GM21717 (cell line): ENCODE data around the gene CSNK1A1.
A peak's percentile ranks its signal among the peaks of the same experiment; 100 is the strongest.
"Not testable (repeated sequence)": the region's sequence is repeated elsewhere in the genome, so short reads cannot be mapped to it uniquely, and the experiment has no call there.

Source experiments
- ATAC-seq: cut with Tn5 transposase; IDR thresholded peaks from one replicate; pipeline ENCODE4 v1.9.1; 2021; ENCODE audit warnings: mild to moderate bottlenecking, moderate library complexity; ENCODE audit not compliant: unreplicated experiment

CSNK1A1 gene

DNA sequence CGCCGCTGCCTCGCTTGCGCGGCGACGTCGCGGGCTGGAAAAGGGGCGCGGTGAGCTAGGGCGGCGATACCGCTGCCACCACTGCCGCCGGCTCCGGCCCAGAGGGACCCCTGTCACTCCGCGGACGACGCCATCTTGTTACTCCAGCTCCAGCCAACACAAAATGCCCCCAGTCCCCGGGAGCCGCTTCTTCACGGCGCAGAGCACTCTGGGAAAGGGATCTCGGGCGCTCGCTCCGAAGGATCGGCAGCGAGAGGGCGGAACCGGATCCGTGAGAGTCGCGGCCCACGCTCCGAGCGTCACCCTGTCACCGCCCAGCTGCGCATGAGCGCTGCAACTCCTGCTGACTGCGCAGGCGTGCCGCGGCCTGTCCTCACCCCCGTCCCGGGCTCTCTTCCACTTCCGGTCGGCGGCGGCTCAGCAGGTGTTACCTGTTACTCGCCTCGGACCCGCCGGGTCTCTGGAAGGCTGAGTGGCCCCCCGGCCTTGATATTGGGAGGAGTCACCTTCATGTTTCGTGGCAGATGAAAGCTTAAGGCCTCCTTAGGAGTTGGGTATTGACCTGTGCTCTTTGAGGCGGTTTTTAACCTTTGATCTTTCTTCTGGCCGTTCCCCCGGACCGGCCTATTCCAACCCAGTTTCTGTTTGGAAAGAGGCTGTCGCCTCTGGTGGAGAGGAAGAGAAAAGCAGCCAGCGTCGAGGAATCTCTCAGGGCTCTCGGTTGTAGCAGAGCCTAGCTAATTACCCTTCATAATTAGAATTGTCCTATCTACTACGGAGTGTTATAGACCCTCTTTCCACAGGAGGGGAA is at the start of gene CSNK1A1:
CSNK1A1 (minus strand) TSS at position 213 of the 811 bp plus-strand sequence. CDS start 475 bp downstream, outside the sequence.
- peak; percentile 88 for ATAC-seq

DNA sequence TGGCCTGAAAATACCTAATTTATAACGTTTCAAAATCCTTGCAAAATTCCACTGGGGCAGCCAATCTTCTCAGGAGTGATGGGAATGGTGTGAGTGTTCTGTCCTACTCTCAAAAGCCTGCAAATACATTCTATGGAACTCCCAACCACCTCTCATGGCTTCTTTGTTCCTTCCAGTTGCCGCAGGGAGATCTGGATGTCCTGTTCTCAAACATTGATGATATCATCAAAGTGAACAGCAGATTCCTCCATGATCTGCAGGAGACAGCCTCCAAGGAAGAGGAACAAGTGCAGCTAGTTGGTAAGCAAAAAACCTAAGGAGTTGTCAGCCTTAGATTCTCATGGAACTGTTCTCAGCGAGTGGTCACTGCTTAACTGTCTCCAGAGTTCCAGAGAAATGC is 49.7 kb upstream of the CSNK1A1 start:
- no peak for ATAC-seq

DNA sequence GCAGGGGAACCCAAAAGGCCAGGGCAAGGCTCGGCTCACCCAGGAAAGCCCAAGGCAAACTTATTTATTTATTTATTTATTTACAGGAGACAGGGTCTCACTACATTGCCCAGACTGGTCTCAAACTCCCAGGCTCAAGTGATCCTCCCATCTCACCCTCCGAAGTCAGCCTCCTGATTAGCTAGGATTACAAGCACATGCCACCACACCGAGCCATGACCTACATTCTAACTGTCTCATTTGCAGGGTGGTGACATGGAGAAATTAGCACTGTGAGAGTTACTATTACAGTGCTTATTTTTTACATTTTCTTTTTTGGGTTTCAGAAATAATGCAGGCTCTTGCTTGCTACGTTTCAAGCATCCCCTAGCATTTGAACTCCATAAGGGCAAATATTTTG is 48.1 kb upstream of the CSNK1A1 start:
- no peak for ATAC-seq

DNA sequence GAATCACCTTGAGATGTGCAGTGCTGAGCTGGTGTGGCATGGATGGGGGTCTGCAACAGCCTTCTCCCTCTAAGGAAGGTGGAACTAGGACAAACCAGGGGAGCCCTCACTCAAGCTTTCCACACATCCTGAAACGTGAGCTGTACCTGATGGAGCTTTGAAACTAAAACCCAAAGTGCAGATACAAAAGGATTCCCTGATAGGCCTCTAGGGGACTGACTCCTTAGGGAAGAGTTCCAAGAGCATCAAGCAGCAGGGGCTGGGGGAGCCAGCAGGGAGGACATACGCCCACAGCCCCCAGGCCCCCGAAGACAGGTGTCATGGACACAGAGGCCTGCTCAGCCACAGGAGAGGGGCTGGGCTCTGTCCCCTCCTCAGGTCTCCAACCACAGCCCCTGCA is 47.7 kb upstream of the CSNK1A1 start:
- ATAC-seq: no peak

DNA sequence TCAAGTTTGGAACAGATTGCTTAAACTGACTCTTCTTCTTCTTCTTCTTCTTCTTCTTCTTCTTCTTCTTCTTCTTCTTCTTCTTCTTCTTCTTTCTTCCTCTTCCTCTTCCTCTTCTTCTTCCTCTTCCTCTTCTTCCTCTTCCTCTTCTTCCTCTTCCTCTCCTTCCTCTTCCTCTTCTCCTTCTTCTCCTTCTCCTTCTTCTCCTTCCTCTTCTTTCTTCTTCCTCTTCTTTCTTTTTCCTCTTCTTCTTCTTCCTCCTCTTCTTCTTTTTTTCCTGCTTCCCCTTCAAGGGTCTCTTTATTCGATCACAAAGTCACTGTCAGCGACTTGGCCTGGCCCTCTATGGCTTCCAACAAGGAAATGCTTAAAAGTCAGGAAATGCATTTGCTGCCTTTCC is 47.0 kb upstream of the CSNK1A1 start:
- not testable (repeated sequence) for ATAC-seq

DNA sequence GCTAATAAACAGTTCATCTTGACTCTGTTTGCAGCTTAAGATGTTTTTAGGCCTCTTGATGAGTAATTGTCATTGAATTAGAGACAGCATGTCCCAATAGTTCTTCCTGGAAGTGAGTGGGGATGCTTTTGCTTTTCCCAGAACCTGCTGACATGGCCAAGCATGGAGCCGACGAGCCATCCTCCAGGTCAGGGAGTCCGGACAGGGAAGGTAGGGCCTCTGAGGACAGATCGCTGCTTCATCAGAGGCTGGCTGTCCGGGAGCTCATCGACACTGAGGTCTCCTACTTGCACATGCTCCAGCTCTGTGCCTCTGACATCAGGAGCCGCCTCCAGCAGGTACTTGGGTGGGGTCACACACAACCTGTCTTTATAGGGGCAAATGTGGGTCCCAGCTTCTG is 46.4 kb upstream of the CSNK1A1 start:
- no peak for ATAC-seq

DNA sequence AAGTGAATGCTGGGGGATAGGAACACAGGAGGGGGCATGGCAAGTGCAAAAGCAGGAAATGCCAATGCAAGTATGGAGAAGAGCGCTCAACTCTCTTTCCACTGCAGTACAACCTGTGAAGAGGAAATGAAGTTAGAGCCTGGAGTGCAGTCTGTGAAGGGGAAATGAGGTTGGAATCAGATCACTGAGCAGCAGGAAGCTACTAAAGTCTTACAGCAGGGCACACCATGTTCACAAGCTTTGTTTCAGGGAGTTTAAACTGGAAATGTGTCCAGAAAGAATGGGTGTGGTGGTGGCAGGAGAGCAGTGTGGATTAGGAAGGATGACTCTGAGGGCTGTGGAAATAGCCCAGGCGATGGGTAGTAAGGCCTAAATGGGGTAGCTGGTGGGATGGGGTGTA is 45.5 kb upstream of the CSNK1A1 start:
- ATAC-seq: no peak

DNA sequence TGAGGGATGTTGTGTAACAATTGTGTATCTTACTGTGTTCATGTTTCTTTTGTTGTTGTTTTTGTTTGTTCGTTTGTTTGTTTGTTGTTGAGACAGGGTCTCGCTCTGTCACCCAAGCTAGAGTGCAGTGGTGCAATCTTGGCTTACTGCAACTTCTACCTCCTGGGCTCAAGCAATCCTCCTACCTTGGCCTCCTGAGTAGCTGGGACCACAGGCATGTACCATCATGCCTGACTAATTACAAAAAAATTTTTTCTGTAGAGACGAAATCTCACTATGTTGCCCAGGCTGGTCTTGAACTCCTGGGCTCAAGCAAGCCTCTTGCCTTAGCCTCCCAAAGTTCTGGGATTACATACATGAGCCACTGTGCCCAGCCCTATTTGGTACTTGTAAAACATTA is 43.9 kb upstream of the CSNK1A1 start:
- ATAC-seq: not testable (repeated sequence)

DNA sequence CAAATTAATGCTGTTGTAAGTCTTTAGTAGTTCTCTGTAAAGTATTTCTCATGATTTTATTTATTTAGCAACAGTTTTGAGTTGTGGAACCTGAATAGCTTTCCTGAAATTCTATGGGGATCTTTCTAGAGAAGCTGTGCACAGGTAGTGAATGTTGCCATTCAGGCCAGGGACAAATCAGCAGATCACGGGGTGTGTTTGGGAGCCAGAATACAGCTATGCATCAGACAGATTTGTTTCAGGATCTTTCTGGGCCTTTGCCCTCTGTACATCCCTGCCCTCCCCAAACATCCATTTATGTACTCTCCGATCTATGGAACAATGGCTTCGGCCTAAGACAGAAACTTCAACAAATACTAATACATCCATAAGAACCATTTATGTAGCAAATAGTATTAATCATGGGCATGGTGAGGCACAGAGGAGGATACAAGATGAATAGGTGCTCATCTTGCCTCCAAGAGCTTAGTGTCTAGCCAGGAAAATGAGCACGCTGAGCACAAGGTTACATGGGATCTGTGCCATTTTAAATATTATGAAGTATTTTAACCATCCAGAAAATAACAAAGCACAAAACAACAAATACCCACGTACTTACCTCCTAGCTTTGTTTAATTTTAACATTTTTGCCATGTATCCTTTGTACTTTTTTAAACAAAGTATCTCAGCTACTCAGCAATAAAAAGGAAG is 43.1 kb upstream of the CSNK1A1 start:
- no peak for ATAC-seq

DNA sequence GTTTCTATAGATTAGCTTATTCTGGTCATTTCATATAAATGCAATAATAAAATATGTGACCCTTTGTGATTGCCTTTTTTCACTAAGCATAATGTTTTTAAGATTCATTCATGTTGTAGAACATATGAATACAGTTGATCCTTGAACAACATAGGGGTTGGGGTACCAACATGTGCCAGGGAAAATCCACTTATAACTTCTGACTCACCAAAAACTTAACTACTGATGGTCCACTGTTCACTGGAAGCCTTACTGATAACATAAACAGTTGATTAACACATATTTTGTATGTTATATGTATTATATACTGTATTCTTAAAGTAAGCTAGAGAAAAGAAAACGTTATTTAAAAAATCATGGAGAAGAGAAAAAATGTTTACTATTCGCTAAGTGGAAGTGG is 42.1 kb upstream of the CSNK1A1 start:
- no peak for ATAC-seq

DNA sequence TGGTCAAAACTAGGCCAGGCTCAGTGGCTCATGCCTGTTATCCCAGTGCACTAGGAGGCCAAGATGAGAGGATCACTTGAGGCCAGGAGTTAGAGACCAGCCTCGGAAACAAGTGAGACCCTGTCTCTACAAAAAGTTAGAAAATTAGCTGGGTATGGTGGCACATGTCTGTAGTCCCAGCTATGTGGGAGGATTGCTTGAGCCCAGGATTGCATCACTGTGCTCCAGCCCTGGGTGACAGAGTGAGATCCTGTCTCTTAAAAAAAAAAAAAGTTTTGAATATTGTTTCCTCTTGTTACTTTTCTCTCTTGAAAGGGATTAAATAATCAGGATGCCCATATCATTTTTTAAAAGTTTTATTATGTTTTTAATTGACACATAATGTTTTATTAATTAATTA is 37.7 kb upstream of the CSNK1A1 start:
- no peak for ATAC-seq

DNA sequence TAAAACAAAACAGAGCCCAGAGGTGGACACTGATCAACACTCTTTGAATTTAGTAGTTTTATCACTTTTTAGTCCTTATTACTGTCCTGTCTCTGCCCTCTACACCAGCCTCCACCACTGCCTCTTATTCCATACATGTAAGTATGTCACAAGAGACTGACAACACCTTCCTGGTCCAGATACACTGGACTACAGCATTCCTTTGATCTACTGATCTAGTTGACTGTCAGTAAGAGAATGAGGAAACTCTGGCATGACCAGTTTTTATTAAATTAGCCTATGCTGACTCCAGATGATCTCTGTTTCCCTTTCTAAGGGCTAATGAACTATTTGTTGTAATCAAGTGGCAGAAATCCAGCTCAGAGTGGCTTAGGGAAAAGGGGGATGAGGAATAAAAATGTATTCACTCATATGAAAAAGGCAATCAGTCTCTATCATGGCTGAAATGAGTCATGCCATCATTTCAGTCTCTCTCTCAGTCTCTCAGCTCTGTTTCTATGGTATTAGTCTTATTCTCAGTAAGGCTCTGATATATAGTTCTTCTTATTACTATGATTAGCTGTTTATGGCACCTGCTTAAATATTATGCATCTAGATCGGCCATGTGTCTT is 35.6 kb upstream of the CSNK1A1 start:
- ATAC-seq: no peak

DNA sequence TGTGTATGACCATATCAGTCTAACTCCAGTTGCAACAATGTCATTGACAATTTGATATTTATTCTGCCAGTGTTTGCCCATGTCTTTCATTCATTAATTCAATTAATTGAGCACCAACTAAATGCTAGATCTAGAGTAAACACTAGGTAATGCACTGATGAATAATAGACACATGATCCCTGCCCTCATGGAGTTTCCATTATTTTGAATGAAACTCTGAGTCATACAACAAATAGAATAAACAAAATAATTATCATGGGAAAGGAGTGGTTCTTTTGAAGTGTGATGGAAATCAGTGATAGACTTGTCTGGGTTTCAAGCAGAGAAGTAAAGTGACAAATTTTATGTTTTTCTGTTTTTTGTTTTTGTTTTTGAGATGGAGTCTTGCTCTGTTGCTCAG is 34.7 kb upstream of the CSNK1A1 start:
- no peak for ATAC-seq

DNA sequence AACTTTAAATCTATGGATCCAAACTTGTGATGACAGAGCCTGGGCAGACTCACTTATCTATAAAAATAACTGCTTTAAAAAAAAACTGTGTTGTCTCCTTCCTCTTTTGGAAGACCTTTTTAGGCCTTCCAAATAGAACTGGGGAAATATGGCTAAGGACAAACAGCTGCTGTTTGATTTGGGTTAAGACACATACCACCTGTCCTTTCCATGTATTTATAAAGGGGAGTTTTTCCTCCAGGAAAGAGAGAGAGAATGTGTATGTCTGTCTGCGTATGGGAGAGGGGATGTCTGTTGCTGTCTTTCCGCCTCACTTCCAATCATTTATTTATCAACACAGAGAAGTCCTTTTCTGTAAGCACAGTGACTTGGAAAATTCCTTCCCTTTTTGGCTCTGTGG is 32.9 kb upstream of the CSNK1A1 start:
- no peak for ATAC-seq

DNA sequence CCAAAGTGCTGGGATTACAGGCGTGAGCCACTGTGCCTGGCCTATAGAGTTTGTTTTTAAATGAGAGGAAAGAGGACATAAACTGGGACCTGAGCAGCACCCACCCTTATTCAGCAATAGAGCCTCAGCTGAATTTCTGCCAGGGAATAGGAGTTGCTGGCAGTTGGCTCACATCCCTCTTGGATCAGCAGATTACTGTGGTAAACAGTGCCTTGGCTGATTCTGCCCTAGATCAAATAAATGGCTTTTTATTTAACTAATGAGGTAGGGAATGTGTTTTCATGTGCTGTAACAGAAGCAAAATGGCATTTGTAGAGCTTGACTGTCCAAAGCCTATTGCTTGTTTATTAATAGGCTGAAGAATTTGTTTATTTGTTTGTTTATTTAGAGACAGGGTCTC is 32.2 kb upstream of the CSNK1A1 start:
- ATAC-seq: no peak

DNA sequence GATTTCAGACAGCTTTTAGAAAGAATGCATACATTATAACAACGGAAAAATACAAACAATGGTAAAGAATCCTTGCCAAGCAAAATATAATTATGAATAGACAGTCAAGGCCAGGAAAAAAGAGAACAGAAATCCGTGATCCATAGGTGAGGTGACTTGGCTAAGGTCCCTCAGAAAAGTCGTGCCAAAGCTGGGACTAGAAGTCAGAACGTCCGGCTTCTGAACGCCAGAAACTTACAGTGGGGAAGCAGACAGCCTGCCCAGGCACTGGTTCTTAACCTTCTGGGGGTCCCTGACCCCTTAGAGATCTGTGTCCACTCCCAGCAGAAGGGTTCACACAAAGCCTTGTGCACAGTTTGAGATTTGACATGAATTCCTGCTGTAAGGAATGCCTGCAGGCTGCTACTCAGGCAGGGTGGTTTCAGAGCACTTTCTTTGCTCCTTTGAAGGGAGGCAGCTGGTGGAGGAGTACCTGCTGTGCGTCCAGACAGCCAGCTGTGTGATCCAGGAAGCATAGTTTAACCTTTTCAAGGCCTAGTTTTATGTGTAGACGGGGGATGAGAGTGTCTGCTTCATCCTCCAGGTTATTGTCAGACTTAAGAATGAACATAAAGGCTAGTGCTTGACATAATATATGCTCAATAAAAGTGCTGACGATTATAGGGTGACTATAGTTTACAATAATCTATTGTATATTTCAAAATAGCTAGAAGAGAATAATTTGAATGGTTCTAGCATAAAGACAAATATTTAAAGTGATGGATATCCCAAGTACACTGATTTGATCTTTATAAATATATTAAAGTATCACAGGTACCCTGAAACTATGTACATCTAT is 30.9 kb upstream of the CSNK1A1 start:
- no peak for ATAC-seq

DNA sequence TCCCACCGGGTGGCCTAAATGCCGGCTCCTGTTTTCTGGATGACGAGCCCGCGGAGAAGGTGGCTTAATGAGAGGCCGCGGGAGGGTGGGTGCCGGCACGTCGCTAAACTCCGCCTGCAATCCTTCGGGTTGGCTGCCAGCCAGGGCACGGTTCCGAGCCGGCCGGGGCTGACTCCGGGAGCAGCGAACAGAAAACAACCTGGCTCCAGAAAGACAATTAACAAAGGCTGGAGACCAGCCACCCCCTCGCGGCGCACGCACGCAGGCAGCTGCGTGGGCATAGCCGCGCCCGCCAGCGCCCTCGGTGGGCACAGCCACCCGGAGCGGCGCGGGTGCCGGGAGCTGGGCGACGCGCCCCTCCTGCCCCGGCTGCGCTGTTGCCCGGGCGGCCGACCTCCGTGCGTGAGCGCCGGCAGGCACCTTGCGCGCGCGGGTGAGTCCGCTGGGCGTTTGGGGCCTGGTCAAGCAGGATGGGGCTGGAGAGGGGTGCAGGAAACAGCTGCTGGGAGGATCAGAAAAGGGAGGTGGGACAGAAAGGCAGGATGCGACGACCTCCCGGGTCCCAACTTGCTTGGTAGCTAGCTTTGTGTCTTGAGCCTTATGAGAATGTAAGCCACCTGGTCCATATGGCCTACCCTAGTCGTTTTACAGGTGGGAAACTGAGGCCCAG is 30.1 kb upstream of the CSNK1A1 start, which contains the start of gene ARHGEF37:
ARHGEF37 (plus strand) TSS at position 307 of the 670 bp plus-strand sequence. CDS start 16,272 bp downstream, outside the sequence.
- no peak for ATAC-seq

DNA sequence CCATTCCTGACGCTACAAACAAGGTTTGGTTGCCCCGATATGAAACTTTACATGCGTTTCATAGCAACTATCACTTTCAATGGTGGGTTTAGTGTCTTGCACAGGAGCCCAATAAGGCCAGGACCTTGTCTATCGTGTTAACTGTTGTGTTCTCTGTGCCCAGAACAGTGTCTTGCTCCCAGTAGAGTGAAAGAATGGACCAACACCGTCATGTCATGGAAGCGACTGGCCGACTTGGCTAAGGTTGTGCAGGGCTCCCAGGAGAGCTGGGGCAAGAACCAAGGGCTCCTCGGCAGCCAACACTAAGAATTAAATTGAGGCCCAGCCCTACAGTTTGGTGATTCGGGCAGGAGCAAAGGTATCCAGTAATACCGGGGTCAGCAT is 29.6 kb upstream of the CSNK1A1 start:
- ATAC-seq: no peak

DNA sequence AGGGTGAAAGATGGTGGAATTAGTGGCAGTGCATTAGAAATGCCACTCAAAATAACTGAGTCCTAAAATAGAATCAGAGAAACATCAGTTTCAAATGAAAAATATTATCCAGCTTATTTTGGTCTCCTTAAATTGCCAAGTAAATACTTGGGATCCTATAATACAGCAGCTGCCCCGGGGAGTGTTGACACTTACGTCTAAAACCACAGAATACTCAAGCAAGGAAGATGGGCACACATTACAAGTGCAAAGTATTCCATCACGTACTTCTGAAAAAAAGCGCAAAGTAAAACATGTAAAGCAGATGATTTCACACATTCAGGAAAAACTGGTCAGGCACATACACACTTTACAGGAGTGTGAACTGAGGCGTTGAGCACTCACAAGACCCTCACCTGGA is 27.7 kb upstream of the CSNK1A1 start:
- ATAC-seq: no peak

DNA sequence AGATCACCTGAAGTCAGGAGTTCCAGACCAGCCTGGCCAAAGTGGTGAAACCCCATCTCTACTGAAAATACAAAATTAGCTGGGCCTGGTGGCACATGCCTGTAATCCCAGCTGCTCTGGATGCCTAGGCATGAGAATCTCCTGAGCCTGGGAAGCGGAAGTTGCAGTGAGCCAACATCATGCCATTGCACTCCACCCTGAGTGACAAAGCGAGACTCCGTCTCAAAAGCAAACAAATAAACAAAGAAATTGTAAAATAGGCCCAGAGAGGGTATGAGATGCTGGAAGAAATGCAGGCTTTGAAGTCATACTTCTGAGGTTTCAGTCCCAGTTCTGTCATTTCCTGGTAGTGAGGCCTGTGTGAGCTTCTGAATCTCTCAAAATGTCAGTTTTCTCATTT is 24.8 kb upstream of the CSNK1A1 start:
- no peak for ATAC-seq
